Fibroblast of peridontal ligament (primary cell): ENCODE results near the gene PSMG4.

Experiments used
- DNase-seq: peaks from one replicate; pipeline ENCODE4 v3.0.0-alpha.2; 2010; ENCODE audit errors: extremely low read depth

PSMG4 gene

GRCh38 chr6:3290149-3290930 lies 31.6 kb downstream of the PSMG4 start:
- DNase-seq = no peak

- DNase-seq = no peak
These were observed 32.1 kb downstream of the PSMG4 start for GRCh38 chr6:3290931-3291211.

GRCh38 chr6:3291346-3291745 lies 32.6 kb downstream of the PSMG4 start:
- no peak for DNase-seq

- no peak for DNase-seq
These were observed 33.2 kb downstream of the PSMG4 start for GRCh38 chr6:3291987-3292386.

- DNase-seq = no peak
These were observed 33.9 kb downstream of the PSMG4 start for GRCh38 chr6:3292431-3293197.

- DNase-seq = no peak
These were observed 34.8 kb downstream of the PSMG4 start for GRCh38 chr6:3293271-3294155.

GRCh38 chr6:3294396-3294795 lies 35.6 kb downstream of the PSMG4 start:
- DNase-seq = no peak

GRCh38 chr6:3294921-3295871 lies 36.4 kb downstream of the PSMG4 start:
- DNase-seq = no peak

GRCh38 chr6:3296078-3296477 lies 37.3 kb downstream of the PSMG4 start:
- no peak for DNase-seq

GRCh38 chr6:3296537-3296936 lies 37.8 kb downstream of the PSMG4 start:
- no peak for DNase-seq

- DNase-seq = peak; percentile 30
These were observed 38.3 kb downstream of the PSMG4 start for GRCh38 chr6:3297006-3297405.

- no peak for DNase-seq
These were observed 39.2 kb downstream of the PSMG4 start for GRCh38 chr6:3297909-3298308.

- DNase-seq = no peak
These were observed 40.5 kb downstream of the PSMG4 start for GRCh38 chr6:3299221-3299620.

GRCh38 chr6:3301506-3301905 lies 42.8 kb downstream of the PSMG4 start:
- DNase-seq = no peak

- no peak for DNase-seq
These were observed 45.2 kb downstream of the PSMG4 start for GRCh38 chr6:3303795-3304411.

GRCh38 chr6:3304500-3305215 lies 45.9 kb downstream of the PSMG4 start:
- no peak for DNase-seq

- DNase-seq = no peak
These were observed 46.4 kb downstream of the PSMG4 start for GRCh38 chr6:3305216-3305565.

GRCh38 chr6:3305831-3306230 lies 47.1 kb downstream of the PSMG4 start:
- no peak for DNase-seq

GRCh38 chr6:3306848-3307247 lies 48.1 kb downstream of the PSMG4 start:
- DNase-seq = no peak

- DNase-seq = no peak
These were observed 48.7 kb downstream of the PSMG4 start for GRCh38 chr6:3307436-3307835.
